ENCODE data around the gene PLXNC1. TPM values are rescaled to one million over a fixed set of nuclear protein-coding genes. Genes with fewer than 3 reads are reported as not detected.

Gene PLXNC1
- total and polyA plus RNA-seq, 2 of the 8 experiments (the other 6 are each of a cell fraction or from before 2014, with no cell fraction given): 0.83 to 2.0 TPM

DNA sequence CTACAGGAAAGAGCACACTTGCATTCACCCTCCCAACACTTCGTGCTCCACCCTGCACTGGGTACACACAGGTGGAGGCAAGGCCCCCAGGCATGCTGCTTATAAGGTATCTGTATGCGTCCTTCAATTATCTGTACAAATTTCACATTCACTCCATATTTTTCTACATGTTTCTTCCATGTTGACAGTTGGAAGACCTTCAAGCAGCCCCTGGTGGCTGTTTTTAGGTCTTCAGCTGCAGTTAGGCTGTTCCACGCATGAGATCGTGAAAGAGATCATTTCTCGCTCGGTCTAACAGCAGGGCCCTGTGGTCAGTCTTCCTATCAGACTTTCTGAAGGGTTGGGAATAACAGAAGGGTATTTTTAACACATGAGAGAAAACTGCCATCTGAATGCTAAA lies 47.1 kb downstream of the PLXNC1 start (continued):
- no peak for TF ChIP-seq GABPA (IDR thresholded peaks at IDR 0.05; ENCODE audit: borderline replicate concordance, insufficient read depth, low read length)
